ENCODE data around the gene MEIOB. TPM values are rescaled to one million over a fixed set of nuclear protein-coding genes. Genes with fewer than 3 reads are reported as not detected.

MEIOB gene
- total RNA-seq, 2 experiments from 2014 or later = not detected

DNA sequence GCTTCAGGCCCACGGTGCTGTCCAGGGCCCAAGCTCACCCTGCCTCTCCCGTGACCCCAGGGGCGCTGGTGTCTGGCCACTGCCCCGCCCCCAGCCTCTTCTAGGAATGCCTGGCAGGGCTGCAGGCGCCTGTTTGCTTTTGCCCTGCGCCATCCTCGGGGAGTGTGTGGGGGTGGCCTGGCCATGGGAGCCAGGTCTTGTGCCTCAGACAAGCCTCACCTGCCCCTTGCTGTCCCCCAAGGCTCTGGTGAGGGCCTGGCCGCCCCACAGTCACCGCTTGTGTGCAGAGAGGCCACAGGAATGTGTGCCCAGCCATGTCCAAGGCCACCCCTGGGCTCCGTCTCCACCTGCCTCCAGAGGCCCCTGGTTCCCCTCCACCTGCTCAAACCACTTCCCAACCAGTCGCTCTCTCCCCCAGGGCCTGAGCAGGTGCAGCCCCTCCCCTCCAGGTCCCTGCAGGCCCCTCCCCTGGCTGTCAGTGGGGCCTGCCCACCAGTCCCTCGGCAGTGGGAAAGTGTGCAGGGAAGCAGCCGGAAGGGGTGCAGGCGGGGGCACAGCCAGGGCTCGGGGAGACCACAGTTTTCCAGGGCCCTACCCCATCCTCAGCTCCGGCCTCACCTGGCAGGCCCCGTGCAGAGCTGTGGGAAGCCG, 77.6 kb downstream of the MEIOB start:
- TF ChIP-seq, protein P1, sequence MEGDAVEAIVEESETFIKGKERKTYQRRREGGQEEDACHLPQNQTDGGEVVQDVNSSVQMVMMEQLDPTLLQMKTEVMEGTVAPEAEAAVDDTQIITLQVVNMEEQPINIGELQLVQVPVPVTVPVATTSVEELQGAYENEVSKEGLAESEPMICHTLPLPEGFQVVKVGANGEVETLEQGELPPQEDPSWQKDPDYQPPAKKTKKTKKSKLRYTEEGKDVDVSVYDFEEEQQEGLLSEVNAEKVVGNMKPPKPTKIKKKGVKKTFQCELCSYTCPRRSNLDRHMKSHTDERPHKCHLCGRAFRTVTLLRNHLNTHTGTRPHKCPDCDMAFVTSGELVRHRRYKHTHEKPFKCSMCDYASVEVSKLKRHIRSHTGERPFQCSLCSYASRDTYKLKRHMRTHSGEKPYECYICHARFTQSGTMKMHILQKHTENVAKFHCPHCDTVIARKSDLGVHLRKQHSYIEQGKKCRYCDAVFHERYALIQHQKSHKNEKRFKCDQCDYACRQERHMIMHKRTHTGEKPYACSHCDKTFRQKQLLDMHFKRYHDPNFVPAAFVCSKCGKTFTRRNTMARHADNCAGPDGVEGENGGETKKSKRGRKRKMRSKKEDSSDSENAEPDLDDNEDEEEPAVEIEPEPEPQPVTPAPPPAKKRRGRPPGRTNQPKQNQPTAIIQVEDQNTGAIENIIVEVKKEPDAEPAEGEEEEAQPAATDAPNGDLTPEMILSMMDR (IDR thresholded peaks at IDR 0.05) = no peak
- peaks cover 3% of the 10 kb centered on the region for H3K9me3 Mint-ChIP-seq
- Histone ChIP-seq H3K4me1 (ENCODE audit: insufficient read depth, low read length) (no peaks in the 10 kb centered on the region), H3K27me3 (ENCODE audit: control insufficient read depth in 1 of 2, insufficient read depth in 2 of 2, low read length in 2 of 2) (no peaks in the 10 kb centered on the region), H3K9me3 (ENCODE audit: control insufficient read depth in 1 of 2, insufficient read depth in 1 of 2, low read length in 2 of 2) (peaks cover 11 to 19% of the 10 kb centered on the region in 2 experiments), H3K4me3 (ENCODE audit: low read length) (no peak overlapping the region), H3K27ac (ENCODE audit: low read depth in 1 of 2, low read length in 2 of 2) (no peak overlapping the region), H3K36me3 (ENCODE audit: insufficient read depth, low read length) (peaks cover 6% of the 10 kb centered on the region)
- no peaks in the 10 kb centered on the region for H3K27me3 Mint-ChIP-seq
- no peak overlapping the region for H3K27ac Mint-ChIP-seq
- H3K4me3 Mint-ChIP-seq = no peak overlapping the region
- DNase-seq (peak in 1 of 14 experiments; percentile 20), ATAC-seq (ENCODE audit: poor library complexity) (no peak)
- ChIA-PET POLR2A (interaction anchor here (2.2 kb wide), 1 partner anchor 12 kb away, joined by 9 read pairs; the partner anchor contains the start of genes NUBP2 and SPSB3), CTCF (no interaction called here)
- peaks cover 4% of the 10 kb centered on the region for H3K36me3 Mint-ChIP-seq (ENCODE audit: low read depth)
- H3K4me1 Mint-ChIP-seq (ENCODE audit: low read depth) = no peaks in the 10 kb centered on the region
- intact Hi-C loops (cut with DNase I, micrococcal nuclease) = no loop called here

DNA sequence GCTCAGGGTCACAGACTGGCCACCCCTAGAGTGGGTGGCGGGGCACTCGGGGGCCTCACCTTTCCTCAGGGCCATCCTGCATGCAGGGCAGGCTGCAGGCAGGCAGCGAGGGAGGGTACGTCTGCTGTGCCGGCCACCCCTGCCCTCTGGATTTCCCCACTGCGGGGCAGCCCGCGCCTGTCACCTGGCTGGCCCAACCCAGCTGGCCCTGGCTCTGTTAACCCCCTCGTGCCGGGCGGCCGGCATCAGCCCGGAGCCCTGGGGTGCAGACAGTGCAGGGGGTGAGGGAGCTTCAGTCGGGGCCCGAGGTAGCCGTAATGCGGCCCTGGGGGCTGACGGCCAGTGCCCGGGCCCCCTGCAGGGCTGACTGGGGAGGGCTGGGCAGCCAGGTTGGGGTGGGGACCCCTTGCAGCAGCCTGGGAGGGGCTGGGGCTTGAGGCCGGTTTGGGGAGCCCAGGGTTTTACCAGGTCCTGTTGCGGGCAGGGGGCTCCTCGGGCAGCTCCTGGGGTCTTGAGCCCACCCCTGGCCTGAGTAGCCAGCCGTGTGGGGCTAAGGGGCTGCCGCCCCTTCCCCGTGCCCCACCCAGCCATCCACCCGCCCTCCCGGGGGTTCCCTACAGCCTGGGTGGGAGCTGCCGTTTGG, 78.3 kb downstream of the MEIOB start, which contains the start of gene IGFALS:
TSS of gene IGFALS (minus strand) at position 128 of the 643 bp plus-strand sequence. CDS start at position 75, 53 bp downstream.
- Histone ChIP-seq H3K36me3 (ENCODE audit: insufficient read depth, low read length) (peaks cover 12% of the 10 kb centered on the region), H3K4me3 (ENCODE audit: low read length) (no peak within 1 kb of the TSS), H3K9me3 (ENCODE audit: control insufficient read depth in 1 of 2, insufficient read depth in 1 of 2, low read length in 2 of 2) (peaks cover 11 to 15% of the 10 kb centered on the region in 2 experiments), H3K27ac (ENCODE audit: low read depth in 1 of 2, low read length in 2 of 2) (no peak within 1 kb of the TSS), H3K27me3 (ENCODE audit: control insufficient read depth in 1 of 2, insufficient read depth in 2 of 2, low read length in 2 of 2) (no peaks in the 10 kb centered on the region), H3K4me1 (ENCODE audit: insufficient read depth, low read length) (no peaks in the 10 kb centered on the region)
- peaks cover 10% of the 10 kb centered on the region for H3K36me3 Mint-ChIP-seq (ENCODE audit: low read depth)
- POLR2A ChIA-PET = interaction anchor here (2.2 kb wide), 1 partner anchor 11 kb away, joined by 9 read pairs; the partner anchor contains the start of genes NUBP2 and SPSB3
- intact Hi-C loops (cut with DNase I, micrococcal nuclease) = no loop called here
- H3K4me3 Mint-ChIP-seq = no peak within 1 kb of the TSS
- no peaks in the 10 kb centered on the region for H3K4me1 Mint-ChIP-seq (ENCODE audit: low read depth)
- H3K27ac Mint-ChIP-seq = no peak within 1 kb of the TSS
- TF ChIP-seq, protein P1 (IDR thresholded peaks at IDR 0.05) = no peak
- DNase-seq (peak in 1 of 14 experiments; percentile 16), ATAC-seq (ENCODE audit: poor library complexity) (no peak)
- CTCF ChIA-PET = no interaction called here
- peaks cover 3% of the 10 kb centered on the region for H3K9me3 Mint-ChIP-seq
- H3K27me3 Mint-ChIP-seq = no peaks in the 10 kb centered on the region

DNA sequence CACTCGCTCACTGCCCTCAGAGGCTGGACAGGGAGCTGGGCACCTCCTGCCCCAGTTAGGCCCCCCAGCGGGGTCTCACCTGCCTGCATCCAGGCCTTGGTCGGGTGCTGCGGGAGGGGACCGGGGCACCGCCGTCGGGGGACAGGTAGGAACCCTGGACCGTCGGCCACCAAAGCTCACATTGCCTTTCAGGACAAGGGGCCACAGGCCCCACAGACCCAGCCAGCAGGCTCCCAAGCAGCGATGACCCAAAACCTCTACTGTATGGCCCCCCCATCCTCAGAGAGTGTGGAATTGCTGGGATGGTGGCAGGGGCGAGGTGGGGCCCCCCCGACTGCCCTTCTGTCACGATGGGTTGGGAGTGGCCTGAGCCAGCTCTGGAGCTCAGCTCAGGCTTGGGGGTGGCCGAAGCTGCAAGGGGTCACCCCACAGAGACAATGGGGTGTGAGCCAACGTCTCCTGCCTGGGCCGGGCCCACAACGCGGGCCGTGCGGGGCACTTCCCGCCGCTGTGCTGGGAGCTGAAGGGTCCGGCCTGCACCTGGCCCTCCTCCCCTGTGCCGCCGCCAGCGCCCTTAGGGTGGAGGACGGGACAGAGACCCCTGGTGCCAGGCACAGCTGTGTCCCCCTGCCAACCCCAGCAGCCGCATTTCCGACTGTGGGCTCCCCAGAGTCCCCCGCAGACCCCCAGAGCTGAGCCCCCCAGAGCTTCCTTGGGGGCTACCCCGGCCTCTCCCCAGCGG, 79.0 kb downstream of the MEIOB start:
- H3K27me3 Mint-ChIP-seq = no peaks in the 10 kb centered on the region
- H3K4me3 Mint-ChIP-seq = no peak overlapping the region
- peaks cover 19% of the 10 kb centered on the region for H3K36me3 ChIP-seq (ENCODE audit: insufficient read depth, low read length)
- H3K27ac Mint-ChIP-seq = no peak overlapping the region
- no peaks in the 10 kb centered on the region for H3K4me1 ChIP-seq (ENCODE audit: insufficient read depth, low read length)
- H3K36me3 Mint-ChIP-seq (ENCODE audit: low read depth) = peaks cover 11% of the 10 kb centered on the region
- H3K9me3 ChIP-seq (ENCODE audit: control insufficient read depth in 1 of 2, insufficient read depth in 1 of 2, low read length in 2 of 2) = peaks cover 7 to 8% of the 10 kb centered on the region in 2 experiments
- no peak overlapping the region for H3K27ac ChIP-seq (ENCODE audit: low read depth in 1 of 2, low read length in 2 of 2)
- peak in 1 of 14 experiments; percentile 16 for DNase-seq
- POLR2A ChIA-PET = interaction anchor here (2.2 kb wide), 1 partner anchor 10 kb away, joined by 9 read pairs; the partner anchor contains the start of genes NUBP2 and SPSB3
- no peak for ATAC-seq (ENCODE audit: poor library complexity)
- CTCF ChIA-PET = no interaction called here
- TF ChIP-seq, protein P1 (IDR thresholded peaks at IDR 0.05) = no peak
- H3K4me1 Mint-ChIP-seq (ENCODE audit: low read depth) = no peaks in the 10 kb centered on the region
- H3K4me3 ChIP-seq (ENCODE audit: low read length) = no peak overlapping the region
- no peaks in the 10 kb centered on the region for H3K27me3 ChIP-seq (ENCODE audit: control insufficient read depth in 1 of 2, insufficient read depth in 2 of 2, low read length in 2 of 2)
- intact Hi-C loops (cut with DNase I, micrococcal nuclease) = no loop called here
- peaks cover 3% of the 10 kb centered on the region for H3K9me3 Mint-ChIP-seq

All from CD4-positive, alpha-beta T cell (primary cell).